Smooth muscle cell (in vitro differentiated cells): ENCODE results near the gene SGMS1. TPM values are rescaled to one million over a fixed set of nuclear protein-coding genes. Genes with fewer than 3 reads are reported as not detected.

ENCODE experiments used
- DNase-seq: peaks from one replicate; lab custom pipeline; 2025; ENCODE audit not compliant: unreplicated experiment; lab: John Stamatoyannopoulos, UW
- H2AFZ ChIP-seq: fragments of 200-600 bp; sonication (generic); 2 replicates; pipeline ENCODE4 v1.6.0; 2016; ENCODE audit warnings: antibody characterized with exemption, low read depth, mild to moderate bottlenecking
- H3F3A ChIP-seq: fragments of 200-600 bp; sonication (generic); 2 replicates; pipeline ENCODE4 v1.6.0; 2017; ENCODE audit warnings: antibody characterized with exemption, low read depth
- H3K27ac ChIP-seq: fragments of 200-600 bp; sonication (generic); 2 replicates; pipeline ENCODE4 v1.5.1; 2016; ENCODE audit warnings: low read depth, mild to moderate bottlenecking
- H3K27me3 ChIP-seq: fragments of 200-600 bp; sonication (generic); 2 replicates; pipeline ENCODE4 v1.6.1; 2016; ENCODE audit warnings: low read depth, mild to moderate bottlenecking
- H3K36me3 ChIP-seq: fragments of 200-600 bp; sonication (generic); 2 replicates; pipeline ENCODE4 v1.5.1; 2016; ENCODE audit warnings: low read depth
- H3K4me1 ChIP-seq: fragments of 200-600 bp; sonication (generic); 2 replicates; pipeline ENCODE4 v1.5.1; 2016; ENCODE audit warnings: low read depth
- H3K4me2 ChIP-seq: fragments of 200-600 bp; sonication (generic); 2 replicates; pipeline ENCODE4 v1.6.0; 2016; ENCODE audit warnings: mild to moderate bottlenecking
- H3K4me3 ChIP-seq: fragments of 200-600 bp; sonication (generic); 2 replicates; pipeline ENCODE4 v1.5.1; 2016; ENCODE audit warnings: mild to moderate bottlenecking
- H3K79me2 ChIP-seq: fragments of 200-600 bp; sonication (generic); 2 replicates; pipeline ENCODE4 v1.6.0; 2016; ENCODE audit warnings: low read depth, mild to moderate bottlenecking
- H3K9ac ChIP-seq: fragments of 200-600 bp; sonication (generic); 2 replicates; pipeline ENCODE4 v1.6.0; 2016; ENCODE audit warnings: low read depth
- H3K9me3 ChIP-seq: fragments of 200-600 bp; sonication (generic); replicated peaks from 2 replicates; pipeline ENCODE4 v1.5.1; 2016; ENCODE audit warnings: low read depth
- H4K20me1 ChIP-seq: fragments of 200-600 bp; sonication (generic); 2 replicates; pipeline ENCODE4 v1.6.0; 2016; ENCODE audit warnings: low read depth
- WGBS: methylation state at CpG from one replicate; pipeline ENCODE4 v1.1.7; 2016; ENCODE audit warnings: low lambda C conversion rate; 5-methylcytosine and 5-hydroxymethylcytosine counted together
- polyA plus RNA-seq: library from polyadenylated mRNA; unstranded; fragments of >200 nt; fragmentation: Nextera tagmentation; extraction: Ambion mirVana; gene quantifications from 2 replicates; pipeline ENCODE4 v1.2.1, GENCODE V29; 2016
- total RNA-seq: library from RNA; depleted of rRNA; stranded (reverse); fragments of >200 nt; gene quantifications from 2 replicates; pipeline ENCODE4 v1.2.3, GENCODE V29; 2014
- TF ChIP-seq, protein P1 (sequence below): fragments of 200-600 bp; sonication (generic); IDR thresholded peaks from 2 replicates; pipeline ENCODE4 v1.5.1; 2017; ENCODE audit warnings: borderline replicate concordance, mild to moderate bottlenecking, antibody characterized with exemption; ENCODE audit not compliant: insufficient read depth, poor library complexity, severe bottlenecking

Gene SGMS1
- total and polyA plus RNA-seq, 2 experiments from 2014 or later: 4.0 to 14.3 TPM

DNA sequence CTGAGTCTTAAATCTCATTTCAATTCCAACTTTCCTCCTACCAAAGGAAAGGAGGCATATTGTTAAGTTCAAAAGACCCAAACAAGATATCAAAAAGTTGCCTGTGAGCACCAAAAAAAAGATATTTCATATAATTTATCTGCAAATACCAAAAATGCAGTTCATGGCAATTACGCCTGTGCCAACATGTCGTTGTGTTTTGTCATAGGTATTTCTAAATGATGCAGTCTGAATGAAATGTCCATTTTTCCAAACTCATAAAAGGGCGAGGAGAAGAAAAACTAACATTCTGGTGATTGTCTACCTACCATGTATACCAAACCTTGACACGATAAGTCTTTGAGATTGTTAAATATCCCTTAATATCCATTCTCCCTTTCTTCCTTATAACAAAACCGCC lies 109.8 kb downstream of the SGMS1 start:
- Histone ChIP-seq H3K9me3 (no peaks in the 10 kb centered on the region), H3K9ac (no peak overlapping the region), H3K79me2 (no peaks in the 10 kb centered on the region), H3K27me3 (no peaks in the 10 kb centered on the region), H3K4me2 (no peak overlapping the region), H3K27ac (no peak overlapping the region), H3K4me1 (peaks cover 6% of the 10 kb centered on the region), H2AFZ (no peak overlapping the region), H3F3A (no peaks in the 10 kb centered on the region), H3K4me3 (no peak overlapping the region), H4K20me1 (no peaks in the 10 kb centered on the region), H3K36me3 (no peaks in the 10 kb centered on the region)
- WGBS: 76% methylated on average over 5 of the region's 5 CpGs
- no peak for DNase-seq
- TF ChIP-seq, protein P1, sequence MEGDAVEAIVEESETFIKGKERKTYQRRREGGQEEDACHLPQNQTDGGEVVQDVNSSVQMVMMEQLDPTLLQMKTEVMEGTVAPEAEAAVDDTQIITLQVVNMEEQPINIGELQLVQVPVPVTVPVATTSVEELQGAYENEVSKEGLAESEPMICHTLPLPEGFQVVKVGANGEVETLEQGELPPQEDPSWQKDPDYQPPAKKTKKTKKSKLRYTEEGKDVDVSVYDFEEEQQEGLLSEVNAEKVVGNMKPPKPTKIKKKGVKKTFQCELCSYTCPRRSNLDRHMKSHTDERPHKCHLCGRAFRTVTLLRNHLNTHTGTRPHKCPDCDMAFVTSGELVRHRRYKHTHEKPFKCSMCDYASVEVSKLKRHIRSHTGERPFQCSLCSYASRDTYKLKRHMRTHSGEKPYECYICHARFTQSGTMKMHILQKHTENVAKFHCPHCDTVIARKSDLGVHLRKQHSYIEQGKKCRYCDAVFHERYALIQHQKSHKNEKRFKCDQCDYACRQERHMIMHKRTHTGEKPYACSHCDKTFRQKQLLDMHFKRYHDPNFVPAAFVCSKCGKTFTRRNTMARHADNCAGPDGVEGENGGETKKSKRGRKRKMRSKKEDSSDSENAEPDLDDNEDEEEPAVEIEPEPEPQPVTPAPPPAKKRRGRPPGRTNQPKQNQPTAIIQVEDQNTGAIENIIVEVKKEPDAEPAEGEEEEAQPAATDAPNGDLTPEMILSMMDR: no peak

DNA sequence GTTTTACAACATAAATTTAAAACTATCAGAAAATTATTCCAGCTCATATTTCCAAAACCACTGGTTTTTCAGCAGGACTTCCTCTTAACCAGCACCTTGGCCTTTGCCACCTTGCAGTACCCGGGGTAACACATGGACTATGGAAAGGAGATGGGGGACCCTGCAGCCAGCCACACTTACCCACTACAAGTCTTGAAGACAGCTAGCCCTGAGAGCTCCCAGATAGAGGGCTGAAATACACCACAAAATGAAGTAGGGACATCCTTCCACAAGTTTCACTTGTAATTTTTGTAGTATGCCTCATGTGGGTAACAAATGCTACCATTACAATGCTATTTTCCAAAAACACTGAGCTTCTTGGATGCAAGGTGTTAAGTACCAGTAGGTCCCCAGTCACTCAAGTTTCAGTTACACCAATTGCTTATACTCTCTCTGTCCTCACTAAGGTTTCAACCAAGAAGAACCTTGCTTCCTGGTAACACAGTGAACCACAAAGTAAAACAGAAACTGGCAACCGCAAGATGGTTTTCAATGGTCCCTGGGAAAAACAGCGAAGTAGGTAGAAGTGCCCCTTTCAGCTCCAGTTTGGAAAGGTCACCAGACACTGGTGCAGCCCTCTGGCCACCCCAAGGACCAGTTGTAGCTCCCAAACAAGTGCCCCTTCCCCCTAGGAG lies 110.9 kb downstream of the SGMS1 start:
- Histone ChIP-seq H3K27ac (no peak overlapping the region), H3K36me3 (no peaks in the 10 kb centered on the region), H2AFZ (no peak overlapping the region), H3K79me2 (no peaks in the 10 kb centered on the region), H3K9ac (no peak overlapping the region), H3K27me3 (no peaks in the 10 kb centered on the region), H3K4me3 (no peak overlapping the region), H3K4me2 (no peak overlapping the region), H4K20me1 (no peaks in the 10 kb centered on the region), H3K4me1 (peaks cover 6% of the 10 kb centered on the region), H3F3A (no peaks in the 10 kb centered on the region), H3K9me3 (no peaks in the 10 kb centered on the region)
- TF ChIP-seq, protein P1: no peak
- no peak for DNase-seq
- WGBS: 99% methylated on average over 3 of the region's 3 CpGs

DNA sequence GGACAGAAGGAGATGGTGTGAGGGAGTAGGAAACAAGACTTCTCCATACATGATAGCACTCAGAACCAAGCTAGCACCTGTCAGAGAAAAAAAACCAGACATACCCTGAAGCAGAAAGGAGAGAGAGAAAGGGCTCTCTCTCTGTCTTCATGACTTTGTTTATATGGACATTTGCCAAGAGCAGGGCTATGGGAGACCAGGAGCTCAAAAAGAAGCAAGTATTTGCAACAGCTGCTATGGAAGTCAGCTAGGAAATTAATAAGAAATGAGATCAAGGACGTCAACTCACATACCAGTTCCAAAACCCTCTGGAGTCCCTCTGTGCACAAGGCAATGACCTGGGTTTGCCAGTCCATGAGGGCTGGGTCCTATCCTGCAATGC lies 111.6 kb downstream of the SGMS1 start:
- Histone ChIP-seq H3K4me3 (no peak overlapping the region), H3K79me2 (no peaks in the 10 kb centered on the region), H3K9ac (no peak overlapping the region), H3K4me2 (no peak overlapping the region), H3K27ac (no peak overlapping the region), H3F3A (no peaks in the 10 kb centered on the region), H3K36me3 (no peaks in the 10 kb centered on the region), H3K4me1 (peaks cover 6% of the 10 kb centered on the region), H4K20me1 (no peaks in the 10 kb centered on the region), H2AFZ (no peak overlapping the region), H3K9me3 (no peaks in the 10 kb centered on the region), H3K27me3 (no peaks in the 10 kb centered on the region)
- DNase-seq: no peak
- WGBS: 100% methylated on average over 1 of the region's 1 CpG
- TF ChIP-seq, protein P1: no peak
